ENCODE data around the gene PADI3.
A peak's percentile ranks its signal among the peaks of the same experiment; 100 is the strongest.

Gene PADI3

DNA sequence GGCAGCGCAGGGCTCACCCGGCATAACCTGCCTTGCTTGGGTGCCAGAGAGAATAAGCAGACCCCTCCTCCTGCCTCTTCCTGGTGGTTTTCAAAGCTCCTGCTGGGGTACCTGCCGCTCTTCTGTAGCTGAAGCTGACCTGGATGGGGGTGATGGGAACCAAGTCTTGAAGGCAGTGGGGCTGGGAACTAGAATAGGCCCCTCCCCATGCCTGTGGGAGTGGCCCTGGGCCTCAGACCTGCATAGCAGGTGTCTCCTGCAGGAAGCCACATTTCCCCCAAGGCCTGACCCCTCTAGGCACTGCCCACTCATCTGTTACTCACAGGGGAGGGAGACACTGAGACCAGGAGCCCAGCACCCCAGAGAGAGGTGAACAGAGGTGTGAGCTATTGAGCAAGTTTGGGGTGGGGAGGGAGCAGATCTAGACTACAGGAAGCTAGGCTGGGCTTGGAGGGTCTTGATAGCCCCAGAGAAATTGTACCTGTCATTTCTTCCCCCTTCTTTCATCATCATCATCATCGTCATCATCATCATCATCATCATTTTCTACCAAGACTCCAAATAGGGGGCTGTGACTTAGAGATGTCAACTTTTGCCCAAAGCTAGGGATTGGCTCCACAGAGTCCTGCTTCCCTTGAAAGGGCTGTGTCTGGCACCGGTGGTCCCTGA, 33.9 kb upstream of the PADI3 start:
- DNase-seq (ENCODE audit: low read depth in 1 of 2, low spot score in 1 of 2), result no peak

DNA sequence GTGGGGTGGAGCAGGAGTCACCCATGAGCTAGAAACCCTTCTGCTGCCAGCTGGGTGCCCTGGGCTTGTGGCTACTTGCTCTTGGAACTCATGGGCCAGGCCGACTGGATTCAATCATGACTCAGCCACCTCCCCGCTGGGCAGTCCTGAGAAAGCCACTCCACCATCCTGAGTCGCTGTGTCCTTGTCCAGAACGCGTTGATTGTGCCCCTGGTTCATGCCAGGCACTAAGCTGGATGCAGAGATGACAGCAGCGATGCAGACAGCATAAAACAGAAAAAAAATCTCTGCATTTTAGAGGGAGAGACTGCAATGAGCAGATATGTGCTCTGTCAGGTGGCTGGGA, 33.4 kb upstream of the PADI3 start:
- no peak for DNase-seq (ENCODE audit: low read depth in 1 of 2, low spot score in 1 of 2)

DNA sequence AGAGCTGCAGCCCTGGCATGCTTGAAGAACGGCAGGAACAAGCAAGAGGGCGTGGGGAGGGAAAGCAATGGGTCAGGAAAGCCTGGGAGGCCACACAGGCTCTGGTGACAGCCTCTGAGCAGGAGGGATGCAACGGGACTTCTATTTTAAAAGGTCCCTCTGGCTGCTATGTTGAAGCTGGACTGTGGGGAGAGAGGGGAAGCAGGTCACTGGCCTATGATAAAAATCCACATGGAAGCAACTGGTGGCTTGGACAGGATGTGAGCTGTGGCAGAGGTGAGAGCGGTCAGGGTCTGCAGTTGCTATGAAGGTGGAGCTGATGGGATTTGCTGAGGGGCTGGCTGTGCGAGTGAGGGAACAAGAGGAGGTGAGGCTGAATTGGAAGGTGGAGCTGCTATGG, 32.8 kb upstream of the PADI3 start:
- no peak for DNase-seq (ENCODE audit: low read depth in 1 of 2, low spot score in 1 of 2)

DNA sequence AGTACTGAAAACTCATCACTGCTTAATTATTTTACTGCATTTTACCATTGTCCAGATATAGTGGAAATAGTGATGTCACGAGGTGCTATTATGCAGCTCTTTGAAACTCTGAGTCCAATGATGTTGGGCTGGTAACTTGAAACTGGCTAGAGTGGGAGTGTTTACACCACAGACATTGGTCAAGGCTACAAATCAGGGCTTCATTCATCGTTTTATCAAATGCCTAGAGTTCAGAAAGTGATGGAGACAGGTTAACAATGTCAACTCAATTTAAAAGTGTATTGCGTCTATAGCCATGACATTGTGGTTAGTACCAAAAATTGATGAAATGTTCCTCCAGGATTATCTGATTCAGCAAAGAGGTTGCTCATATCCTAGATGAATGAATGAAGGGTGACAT, 31.3 kb upstream of the PADI3 start:
- DNase-seq (ENCODE audit: low read depth in 1 of 2, low spot score in 1 of 2), result no peak

DNA sequence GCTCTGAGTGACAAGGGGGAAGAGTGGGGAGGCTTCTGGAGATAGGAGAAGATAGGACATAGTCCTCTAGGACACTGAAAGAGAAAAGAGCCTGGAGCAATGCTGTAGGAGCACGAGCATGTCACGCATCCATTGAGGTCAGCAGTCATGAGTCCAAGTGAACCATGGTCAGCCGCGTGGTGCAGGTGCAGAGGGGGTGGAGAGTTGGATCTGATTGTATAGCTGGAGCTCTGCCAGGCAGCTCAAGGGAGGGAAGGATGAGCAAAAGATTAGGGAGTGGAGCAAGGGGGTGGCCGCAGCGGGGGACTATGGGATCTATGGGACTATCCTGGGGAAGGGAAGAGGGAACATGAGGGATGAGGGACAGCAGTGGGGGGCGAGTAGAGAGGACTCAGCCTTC, 30.0 kb upstream of the PADI3 start:
- DNase-seq (ENCODE audit: low read depth in 1 of 2, low spot score in 1 of 2), result no peak

DNA sequence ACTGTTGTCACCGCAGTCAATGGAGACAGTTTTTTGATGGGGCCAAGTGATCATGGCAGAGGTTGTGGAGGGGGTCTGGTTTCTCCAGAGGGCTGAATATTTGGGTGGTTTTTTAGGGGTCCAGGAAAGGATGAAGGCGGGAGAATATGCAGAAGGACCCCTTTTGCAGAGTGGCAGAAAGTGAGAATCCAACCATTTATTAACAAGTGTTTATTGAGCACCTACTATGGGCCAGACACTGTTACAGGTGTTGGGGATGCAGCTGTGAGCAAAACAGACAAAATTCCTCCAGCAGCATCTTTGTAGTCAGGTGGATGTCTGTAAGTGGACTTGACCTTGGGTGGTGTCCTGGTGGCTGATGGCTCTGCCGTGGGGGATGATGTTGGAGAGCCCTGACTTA, 28.6 kb upstream of the PADI3 start:
- DNase-seq (ENCODE audit: low read depth in 1 of 2, low spot score in 1 of 2), result no peak

DNA sequence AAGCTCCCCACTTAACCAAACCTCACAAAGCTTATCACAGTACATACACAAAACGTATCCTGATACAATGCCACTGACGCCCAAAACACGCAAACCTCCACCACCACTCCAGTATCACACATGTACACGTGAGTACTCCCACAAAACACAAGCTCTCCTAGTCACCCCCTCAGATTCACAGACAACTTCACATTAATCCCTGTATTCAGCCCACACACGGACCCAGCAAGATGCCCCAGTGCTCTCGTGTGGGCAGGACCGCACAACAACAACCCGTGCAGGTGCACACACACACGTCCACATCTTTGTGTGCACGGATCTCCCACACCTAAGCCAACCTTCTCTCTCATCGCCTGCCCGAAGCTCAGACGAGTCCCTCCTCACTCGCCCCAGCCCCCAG, 26.3 kb upstream of the PADI3 start:
- DNase-seq (ENCODE audit: low read depth in 1 of 2, low spot score in 1 of 2), result no peak

DNA sequence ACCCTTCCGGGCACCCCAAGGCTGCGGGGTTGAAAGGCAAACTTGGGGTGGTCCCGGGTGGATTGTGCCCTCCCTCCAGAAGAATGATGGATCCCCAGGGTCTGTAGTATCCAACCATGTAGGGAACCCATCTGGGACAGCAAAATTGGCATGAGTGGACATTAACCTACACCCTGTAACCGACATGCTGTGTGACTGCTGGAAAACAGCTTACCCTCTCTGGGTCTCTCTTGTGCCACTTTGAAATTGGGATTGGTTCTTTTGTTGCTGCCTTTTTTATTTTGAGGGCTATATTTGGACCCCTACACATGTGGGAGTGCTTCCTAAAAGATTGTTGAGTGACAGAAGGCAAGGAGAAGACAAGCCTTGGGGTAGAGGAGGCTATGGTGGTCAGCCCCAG, 24.5 kb upstream of the PADI3 start:
- DNase-seq (ENCODE audit: low read depth in 1 of 2, low spot score in 1 of 2), result no peak

DNA sequence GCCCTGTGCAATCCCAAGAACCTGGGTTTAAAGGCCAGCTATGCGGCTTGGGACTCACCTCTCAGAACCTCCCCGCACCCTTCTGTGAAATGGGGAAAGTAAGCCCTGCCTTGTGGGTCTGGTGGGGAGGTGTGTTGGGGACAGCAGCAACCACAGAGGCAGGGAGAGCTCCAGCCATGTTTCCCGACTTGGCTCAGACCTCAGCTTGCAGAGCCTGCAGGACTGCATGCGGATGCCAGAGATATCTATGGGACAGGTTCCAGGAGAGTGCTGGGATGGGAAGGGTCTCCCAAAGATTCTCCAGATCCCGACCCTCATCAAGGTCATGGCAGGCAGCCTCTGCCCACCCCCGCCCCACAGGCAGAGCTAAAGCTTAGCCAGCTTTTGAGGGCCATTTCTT, 23.8 kb upstream of the PADI3 start:
- no peak for DNase-seq (ENCODE audit: low read depth in 1 of 2, low spot score in 1 of 2)

DNA sequence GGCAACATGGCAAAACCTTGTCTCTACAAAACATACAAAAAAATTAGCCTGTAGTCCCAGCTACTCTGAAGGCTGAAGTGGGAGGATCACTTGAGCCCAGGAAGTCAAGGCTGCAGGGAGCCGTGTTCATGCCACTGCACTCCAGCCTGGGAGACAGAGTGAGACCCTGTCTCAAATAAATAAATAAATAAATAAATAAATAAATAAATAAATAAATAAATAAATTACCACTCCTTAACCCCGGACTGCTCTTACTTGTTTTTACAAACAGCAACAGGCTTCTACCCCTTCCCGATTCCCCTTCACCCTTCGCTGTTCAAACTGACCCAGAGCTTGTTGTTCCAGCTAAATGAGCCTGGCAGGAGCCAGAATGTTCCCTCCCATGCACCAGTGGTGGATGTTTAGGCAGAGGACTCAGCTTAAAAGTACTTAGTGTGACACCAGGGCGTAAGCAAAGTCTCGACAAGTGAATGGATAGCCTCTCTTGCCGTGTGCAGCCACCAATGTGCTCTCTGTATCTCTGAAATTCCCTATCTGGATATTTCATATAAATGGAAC, 21.5 kb upstream of the PADI3 start:
- no peak for DNase-seq (ENCODE audit: low read depth in 1 of 2, low spot score in 1 of 2)

DNA sequence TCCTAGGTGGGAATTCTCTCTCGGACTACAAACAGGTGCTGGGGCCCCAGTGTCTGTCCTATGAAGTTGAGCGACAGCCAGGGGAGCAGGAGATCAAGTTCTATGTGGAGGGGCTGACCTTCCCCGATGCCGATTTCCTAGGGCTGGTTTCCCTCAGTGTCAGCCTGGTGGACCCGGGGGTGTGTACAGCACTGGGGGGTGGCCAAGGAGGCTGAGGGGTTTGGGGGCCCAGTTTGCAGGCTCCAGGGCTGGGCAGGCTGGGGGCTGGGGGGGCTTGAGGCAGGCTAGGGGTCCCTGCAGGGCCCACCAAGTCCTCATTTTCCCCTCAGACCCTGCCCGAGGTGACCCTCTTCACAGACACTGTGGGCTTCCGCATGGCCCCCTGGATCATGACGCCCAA, 20.3 kb upstream of the PADI3 start:
- DNase-seq (ENCODE audit: low read depth in 1 of 2, low spot score in 1 of 2), result no peak

DNA sequence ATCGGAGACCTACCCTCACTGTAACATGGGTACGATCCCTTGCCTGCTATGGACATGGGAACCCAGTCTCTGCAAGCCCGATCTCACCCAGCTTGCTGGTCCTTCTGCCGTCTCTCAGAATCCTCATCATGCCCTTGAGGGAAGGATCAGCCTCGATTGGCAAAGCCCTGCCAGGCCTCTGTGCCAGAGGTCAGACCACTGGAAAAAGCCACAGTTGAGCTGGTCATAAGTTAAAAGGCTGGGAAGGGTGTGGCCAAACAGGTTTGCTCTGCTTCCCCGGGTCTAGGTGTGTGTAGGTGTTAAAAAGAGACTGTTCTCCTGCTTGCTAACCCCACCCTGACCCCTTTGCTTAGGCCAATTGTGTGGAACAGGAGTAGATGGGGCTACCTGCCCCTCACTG, 19.5 kb upstream of the PADI3 start:
- DNase-seq (ENCODE audit: low read depth in 1 of 2, low spot score in 1 of 2), result no peak

DNA sequence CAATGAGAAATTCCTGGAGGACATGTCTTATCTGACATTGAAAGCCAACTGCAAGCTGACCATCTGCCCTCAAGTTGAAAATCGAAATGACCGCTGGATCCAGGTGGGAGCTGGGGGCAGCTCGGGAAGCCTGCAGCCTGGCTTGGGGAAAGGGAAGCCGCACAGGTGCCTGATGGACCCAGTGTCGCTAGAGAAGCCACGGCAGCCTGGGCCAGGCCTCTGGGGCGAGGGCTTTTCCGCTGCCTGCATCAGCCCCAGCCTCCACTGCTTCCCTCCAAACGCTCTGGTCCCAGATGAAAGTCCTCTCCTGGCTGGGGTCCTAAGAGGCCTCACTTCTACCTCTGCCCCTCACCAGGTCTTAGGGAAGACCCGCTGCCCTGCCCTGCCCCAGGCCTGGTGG, 18.8 kb upstream of the PADI3 start:
- no peak for DNase-seq (ENCODE audit: low read depth in 1 of 2, low spot score in 1 of 2)

DNA sequence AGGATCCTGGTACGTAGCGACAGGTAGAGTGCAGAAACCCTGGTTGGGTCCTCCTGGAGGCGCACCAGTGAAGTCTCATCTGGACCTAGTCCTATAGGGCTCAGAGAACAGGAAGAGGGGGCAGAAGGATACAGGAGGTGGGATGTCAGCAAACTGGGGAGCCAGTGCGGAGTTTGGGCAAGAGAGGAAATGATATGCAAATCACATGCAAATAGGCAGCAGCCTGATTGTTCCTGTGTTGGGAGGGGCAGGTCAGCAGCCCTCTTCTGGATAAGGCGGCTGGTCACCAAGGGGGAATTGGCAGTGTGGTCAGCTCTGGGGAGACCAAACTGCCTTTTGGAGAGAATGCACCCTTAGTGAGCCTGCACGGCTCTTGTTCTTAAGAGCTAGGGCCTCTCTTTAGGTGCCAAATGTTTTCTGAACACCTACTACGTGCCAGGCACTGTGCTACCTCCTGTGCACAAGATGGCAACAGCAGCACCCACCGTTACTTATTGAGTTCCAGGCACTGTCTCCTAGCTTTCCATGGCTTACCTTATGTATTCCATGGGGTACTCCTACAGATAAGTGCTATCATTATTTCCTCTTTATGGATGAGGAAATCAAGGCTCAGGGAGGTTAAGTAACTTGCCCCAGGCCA, 18.1 kb upstream of the PADI3 start:
- DNase-seq (ENCODE audit: low read depth in 1 of 2, low spot score in 1 of 2), result no peak

DNA sequence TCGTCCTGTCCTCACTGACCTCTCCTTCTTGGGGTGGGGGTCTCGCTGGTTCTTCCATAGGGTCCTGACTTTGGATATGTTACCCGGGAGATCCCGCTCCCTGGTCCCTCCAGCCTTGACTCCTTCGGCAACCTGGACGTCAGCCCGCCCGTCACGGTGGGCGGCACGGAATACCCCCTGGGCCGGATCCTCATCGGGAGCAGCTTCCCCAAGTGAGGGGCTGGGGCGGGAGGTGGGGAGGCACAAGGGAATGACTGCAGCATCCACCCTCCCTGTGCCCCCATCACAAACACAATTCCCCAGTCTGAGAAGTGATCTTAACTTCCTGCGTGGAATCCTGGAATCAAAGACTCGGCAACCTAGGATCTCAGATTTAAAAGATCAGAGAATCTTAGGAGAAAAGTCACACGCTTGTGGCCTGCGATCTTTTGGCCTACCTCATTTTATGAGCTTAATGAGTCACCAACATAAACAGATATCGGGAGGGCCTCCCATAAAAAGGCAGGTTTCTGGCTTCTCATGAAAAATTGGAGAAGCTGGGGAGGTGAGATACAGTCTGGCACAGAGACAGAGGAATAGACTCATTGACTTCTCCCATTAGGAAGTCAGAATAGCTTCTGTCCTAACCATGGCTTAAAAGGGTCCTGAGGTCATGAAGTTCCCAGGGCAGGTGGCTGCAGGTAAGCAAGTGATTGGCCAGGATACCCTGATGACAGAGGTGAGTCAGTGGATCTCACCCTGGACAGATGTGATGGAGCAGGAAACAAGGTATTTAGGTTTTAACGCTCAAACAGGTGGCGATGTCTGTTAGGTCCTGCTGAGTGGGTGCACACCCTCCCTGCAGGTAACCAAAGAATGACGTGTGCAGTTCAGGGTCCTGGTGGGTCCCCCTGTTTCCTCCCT, 15.9 kb upstream of the PADI3 start:
- no peak for DNase-seq (ENCODE audit: low read depth in 1 of 2, low spot score in 1 of 2)

DNA sequence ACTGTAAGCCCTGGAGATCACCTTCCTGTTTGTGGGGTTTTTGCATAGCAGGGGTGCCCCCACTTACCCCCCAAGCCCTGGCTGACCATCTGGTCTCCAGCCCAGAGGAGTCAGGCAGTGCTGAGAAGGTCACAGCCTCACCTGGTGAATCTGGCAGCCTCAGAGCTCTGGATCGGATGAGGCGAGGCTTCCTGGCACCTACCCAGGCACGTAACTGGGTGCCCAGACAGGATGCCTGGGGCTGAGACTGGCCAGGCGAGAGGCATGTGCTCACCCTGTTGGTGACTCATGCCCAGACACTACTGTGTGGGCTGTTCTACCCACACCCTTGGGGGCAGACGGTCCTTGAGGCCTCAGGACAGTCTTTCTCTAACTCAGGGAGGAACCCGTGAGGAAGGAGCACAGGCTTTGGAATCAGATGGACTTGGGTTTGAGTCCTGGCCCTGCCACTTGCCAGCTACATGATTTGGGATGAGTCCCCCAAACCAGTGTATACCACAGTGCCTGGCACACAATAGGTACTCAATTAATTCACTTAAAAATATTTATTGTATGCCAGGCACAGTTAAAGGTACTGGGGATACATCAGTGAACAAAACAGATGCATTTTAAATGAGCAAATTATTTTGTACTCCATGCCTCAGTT, 15.1 kb upstream of the PADI3 start:
- DNase-seq (ENCODE audit: low read depth in 1 of 2, low spot score in 1 of 2), result no peak

DNA sequence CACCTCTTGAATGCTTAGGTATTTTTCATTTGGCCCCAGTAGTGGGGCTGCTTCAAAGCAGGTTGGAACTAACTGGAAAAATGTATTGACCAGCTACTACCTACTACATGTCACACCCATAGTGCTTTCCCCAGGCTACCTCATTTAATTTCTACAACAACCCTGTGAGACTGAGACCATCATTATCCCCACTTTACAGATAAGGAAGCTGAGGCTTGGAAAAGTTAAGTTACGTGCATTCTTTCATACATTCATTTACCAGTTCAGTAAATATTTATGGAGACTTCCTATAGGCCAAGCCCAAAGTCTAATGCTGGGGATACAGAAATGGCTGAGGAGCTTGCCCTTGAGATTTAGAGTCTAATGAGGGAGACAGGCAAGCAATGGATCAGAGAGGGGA, 14.5 kb upstream of the PADI3 start:
- no peak for DNase-seq (ENCODE audit: low read depth in 1 of 2, low spot score in 1 of 2)

DNA sequence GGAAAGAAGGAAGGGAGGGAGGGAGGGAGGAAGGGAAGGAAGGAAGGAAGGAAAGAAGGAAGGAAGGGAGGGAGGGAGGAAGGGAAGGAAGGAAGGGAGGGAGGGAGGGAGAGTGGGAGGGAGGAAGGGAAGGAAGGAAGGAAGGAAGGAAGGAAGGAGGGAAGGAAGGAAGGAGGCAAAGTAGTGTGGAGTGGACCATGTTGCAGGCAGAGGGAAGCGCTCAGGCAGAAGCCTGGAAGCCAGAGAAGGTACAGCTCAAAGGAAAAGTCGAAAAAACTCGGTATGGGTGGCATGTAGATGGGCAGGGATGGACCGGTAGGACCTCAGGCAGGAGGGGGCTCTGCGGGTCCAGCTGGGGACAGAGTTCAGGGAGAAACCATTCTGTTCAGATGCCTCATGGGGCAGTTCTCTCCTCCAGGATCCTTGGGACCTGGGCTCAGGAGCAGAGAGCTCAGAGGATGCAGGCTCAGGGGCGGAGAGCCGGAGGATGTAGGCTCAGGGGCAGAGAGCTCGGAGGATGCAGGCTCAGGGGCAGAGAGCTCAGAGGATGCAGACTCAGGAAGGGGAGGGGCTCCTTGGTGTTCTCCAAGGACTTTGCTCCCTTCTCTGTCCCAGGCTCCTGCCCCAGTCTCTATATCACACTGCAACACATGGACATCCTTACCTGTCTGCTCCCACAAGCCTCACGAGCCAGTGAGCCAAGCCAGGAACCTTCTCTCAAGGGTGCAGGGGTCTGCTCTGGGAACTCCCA, 13.6 kb upstream of the PADI3 start:
- DNase-seq (ENCODE audit: low read depth in 1 of 2, low spot score in 1 of 2), result no peak

DNA sequence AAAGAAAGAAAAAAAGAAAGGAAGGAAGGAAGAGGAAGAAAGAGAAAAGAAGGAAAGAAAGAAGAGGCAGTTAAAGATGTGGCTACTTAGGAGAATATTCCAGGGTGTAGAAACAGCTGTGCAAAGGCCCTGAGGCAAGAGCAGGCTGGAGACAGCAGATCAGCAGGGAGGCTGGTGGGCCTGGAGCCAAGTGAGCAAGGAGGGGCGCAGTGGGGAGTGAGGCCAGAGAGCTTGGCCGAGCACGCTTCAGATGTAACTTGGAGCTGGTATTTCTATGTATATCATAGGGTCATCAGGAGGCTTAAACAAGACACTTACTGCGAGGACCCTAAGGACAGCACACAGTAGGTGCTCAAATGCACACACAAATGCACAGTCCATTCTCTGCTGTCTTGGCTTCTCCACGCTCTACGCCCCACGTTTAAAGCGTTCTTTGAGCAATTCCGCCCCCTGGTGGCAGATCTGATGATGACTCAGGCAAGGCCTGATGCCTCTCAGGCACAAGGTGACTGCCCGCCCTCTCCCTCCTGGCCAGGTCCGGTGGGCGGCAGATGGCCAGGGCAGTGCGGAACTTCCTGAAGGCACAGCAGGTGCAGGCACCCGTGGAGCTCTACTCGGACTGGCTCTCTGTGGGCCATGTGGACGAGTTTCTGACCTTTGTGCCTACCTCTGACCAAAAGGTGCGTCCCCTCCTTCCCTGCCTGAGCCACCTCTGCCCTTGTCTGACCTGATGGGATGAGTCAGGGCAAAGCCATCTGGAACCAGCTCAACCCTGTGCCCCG, 11.9 kb upstream of the PADI3 start:
- peak; percentile 66 to 87 for DNase-seq (ENCODE audit: low read depth in 1 of 2, low spot score in 1 of 2)

DNA sequence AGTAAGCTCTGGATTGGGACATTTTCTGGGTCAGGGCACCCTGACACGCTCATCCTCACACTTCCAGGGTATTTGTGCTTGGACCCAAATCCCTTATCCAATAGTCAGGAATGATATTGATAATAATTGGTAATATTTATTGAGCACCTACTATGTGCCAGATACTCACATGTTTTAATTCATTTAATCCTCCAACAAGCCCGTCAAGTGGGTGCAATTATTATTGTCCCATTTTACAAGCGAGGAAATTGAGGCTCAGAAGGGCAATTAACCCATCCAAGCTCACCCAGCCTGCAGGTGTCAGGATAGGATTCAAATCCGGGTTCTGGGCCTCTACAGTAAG, 11.4 kb upstream of the PADI3 start:
- no peak for DNase-seq (ENCODE audit: low read depth in 1 of 2, low spot score in 1 of 2)
